CD14-positive monocyte (primary cell): ENCODE results near the gene GJC3. TPM values are rescaled to one million over a fixed set of nuclear protein-coding genes. Genes with fewer than 3 reads are reported as not detected.

ENCODE experiments used
- DNase-seq, 3 donors: peaks; one replicate each; pipeline ENCODE4 v3.0.0-alpha.2; 2011 to 2022
- H2AFZ ChIP-seq: 2 replicates; pipeline ENCODE4 v1.6.0; 2012; ENCODE audit warnings: mild to moderate bottlenecking, low read depth, low read length, inconsistent platforms; ENCODE audit not compliant: insufficient read depth, poor library complexity, severe bottlenecking
- H3K27ac ChIP-seq, 2 donors: 1 replicate in 1 of 2; 2 replicates in 1 of 2; pipeline ENCODE4 v1.5.1; 2012 to 2013; ENCODE audit warnings: low read length in 2 of 2, control low read depth in 1 of 2, inconsistent platforms in 1 of 2, low read depth in 1 of 2, mild to moderate bottlenecking in 1 of 2
- H3K27me3 ChIP-seq, 2 donors: one replicate each; pipeline versions ENCODE4 v1.6.0 to v1.6.1; 2011 to 2013; ENCODE audit warnings: low read length in 2 of 2; ENCODE audit not compliant: control insufficient read depth in 2 of 2, insufficient read depth in 2 of 2
- H3K36me3 ChIP-seq, 2 donors: replicated peaks in 1 of 2; 1 replicate in 1 of 2; 2 replicates in 1 of 2; pipeline versions ENCODE4 v1.5.1 to v1.6.1; 2012 to 2013; ENCODE audit warnings: low read length in 2 of 2, control low read depth in 1 of 2, inconsistent platforms in 1 of 2, mild to moderate bottlenecking in 1 of 2; ENCODE audit not compliant: insufficient read depth in 2 of 2, control insufficient read depth in 1 of 2
- H3K4me1 ChIP-seq, 2 donors: 1 replicate in 1 of 2; 2 replicates in 1 of 2; pipeline versions ENCODE4 v1.5.1 to v1.6.1; 2012 to 2013; ENCODE audit warnings: low read length in 2 of 2, control low read depth in 1 of 2, inconsistent platforms in 1 of 2, mild to moderate bottlenecking in 1 of 2, moderate library complexity in 1 of 2; ENCODE audit not compliant: insufficient read depth in 2 of 2, control insufficient read depth in 1 of 2
- H3K4me2 ChIP-seq: replicated peaks from 2 replicates; pipeline ENCODE3; 2012; ENCODE audit warnings: low read length, moderate library complexity, mild to moderate bottlenecking; ENCODE audit not compliant: poor library complexity, severe bottlenecking; ENCODE audit errors: extremely low read depth
- H3K4me3 ChIP-seq, 3 experiments: fragments of 200-600 bp in 1 of 3; sonication (generic) in 1 of 3; replicated peaks in 1 of 3; 1 replicate in 2 of 3; 2 replicates in 1 of 3; pipeline ENCODE4 v1.5.1; 2011 to 2013; ENCODE audit warnings: low read length in 3 of 3, mild to moderate bottlenecking in 3 of 3, control low read depth in 2 of 3, low read depth in 2 of 3, inconsistent platforms in 1 of 3, moderate library complexity in 1 of 3
- H3K79me2 ChIP-seq: 2 replicates; pipeline ENCODE4 v1.6.0; 2012; ENCODE audit warnings: mild to moderate bottlenecking, control low read depth, inconsistent platforms, low read length, moderate library complexity; ENCODE audit not compliant: insufficient read depth
- H3K9ac ChIP-seq: 2 replicates; pipeline ENCODE4 v1.6.0; 2017; ENCODE audit warnings: low read length, mild to moderate bottlenecking; ENCODE audit not compliant: insufficient read depth, poor library complexity, severe bottlenecking
- H3K9me3 ChIP-seq, 2 donors: replicated peaks in 1 of 2; 1 replicate in 1 of 2; 2 replicates in 1 of 2; pipeline versions ENCODE4 v1.5.1 to v1.6.1; 2012 to 2013; ENCODE audit warnings: low read length in 2 of 2, control low read depth in 1 of 2; ENCODE audit not compliant: control insufficient read depth in 1 of 2, insufficient read depth in 1 of 2
- H4K20me1 ChIP-seq: 2 replicates; pipeline ENCODE4 v1.6.0; 2012; ENCODE audit warnings: mild to moderate bottlenecking, low read length, control low read depth, moderate library complexity; ENCODE audit not compliant: insufficient read depth
- H3K27ac Mint-ChIP-seq, 7 donors: one replicate each; pipeline ENCODE4 v1.8.0; 2020; ENCODE audit warnings: mild to moderate bottlenecking in 7 of 7, mixed read lengths in 7 of 7, moderate library complexity in 6 of 7, inconsistent platforms in 2 of 7
- H3K27me3 Mint-ChIP-seq, 3 donors: one replicate each; pipeline ENCODE4 v1.8.0; 2021 to 2022; ENCODE audit warnings: low read depth in 3 of 3, mild to moderate bottlenecking in 3 of 3, mixed read lengths in 3 of 3, moderate library complexity in 3 of 3, inconsistent platforms in 1 of 3
- H3K36me3 Mint-ChIP-seq, 2 donors: one replicate each; pipeline ENCODE4 v1.8.0; 2020; ENCODE audit warnings: mixed read lengths in 2 of 2, inconsistent platforms in 1 of 2, mild to moderate bottlenecking in 1 of 2
- H3K4me1 Mint-ChIP-seq: one replicate; pipeline ENCODE4 v1.8.0; 2020; ENCODE audit warnings: mild to moderate bottlenecking, mixed read lengths
- H3K4me3 Mint-ChIP-seq, 2 donors: one replicate each; pipeline ENCODE4 v1.8.0; 2020; ENCODE audit warnings: mild to moderate bottlenecking in 2 of 2, mixed read lengths in 2 of 2, moderate library complexity in 1 of 2
- H3K9me3 Mint-ChIP-seq, 7 donors: one replicate each; pipeline ENCODE4 v1.8.0; 2020 to 2022; ENCODE audit warnings: mixed read lengths in 7 of 7, mild to moderate bottlenecking in 6 of 7, moderate library complexity in 6 of 7, inconsistent platforms in 2 of 7
- WGBS: methylation state at CpG from one replicate; pipeline ENCODE4 v1.1.5; 2013; ENCODE audit warnings: missing lambda C conversion rate; ENCODE audit not compliant: insufficient coverage; 5-methylcytosine and 5-hydroxymethylcytosine counted together
- intact Hi-C, 2 donors: fragments of 100-400 bp; cut with micrococcal nuclease; formaldehyde crosslinking; loops; one replicate each; pipeline versions ENCODE4 v1.15.0 to v1.15.1; 2023
- polyA plus RNA-seq, 3 donors: library from polyadenylated mRNA; depleted of rRNA in 1 of 3; unstranded in 2 of 3; stranded (reverse) in 1 of 3; fragments of 300-500 nt in 2 of 3; fragments of >200 nt in 1 of 3; fragmentation: Illumina TruSeq in 2 of 3; gene quantifications; 1 replicate in 2 of 3; 2 replicates in 1 of 3; pipeline ENCODE4 v1.2.3, GENCODE V29; 2012 to 2021
- TF ChIP-seq, protein P1 (sequence below): fragments of 200-600 bp; IDR thresholded peaks from one replicate; pipeline ENCODE4 v1.8.0; 2022; ENCODE audit warnings: antibody characterized with exemption, mild to moderate bottlenecking

Gene GJC3
- polyA plus RNA-seq, 3 donors, result not detected

DNA sequence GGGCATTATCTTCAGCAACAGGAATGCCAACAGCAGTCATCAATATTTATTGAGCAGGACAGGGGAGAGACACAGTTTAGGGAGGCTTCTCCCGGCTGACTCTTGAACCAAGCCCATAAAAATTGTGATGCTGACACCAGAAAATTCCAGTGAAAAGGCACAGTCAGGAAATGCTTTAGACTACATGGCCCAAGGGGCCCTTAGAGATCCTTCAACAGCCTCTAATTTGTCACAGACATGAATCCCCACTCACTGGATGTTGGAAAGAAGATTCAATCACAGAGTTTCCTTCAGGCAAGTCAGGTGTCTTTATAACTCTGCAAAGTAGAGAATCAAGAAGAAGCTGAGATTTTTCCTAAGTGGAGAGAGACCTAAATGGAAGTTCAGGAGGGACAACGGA is 1.2 kb downstream of the GJC3 start:
- TF ChIP-seq, protein P1, sequence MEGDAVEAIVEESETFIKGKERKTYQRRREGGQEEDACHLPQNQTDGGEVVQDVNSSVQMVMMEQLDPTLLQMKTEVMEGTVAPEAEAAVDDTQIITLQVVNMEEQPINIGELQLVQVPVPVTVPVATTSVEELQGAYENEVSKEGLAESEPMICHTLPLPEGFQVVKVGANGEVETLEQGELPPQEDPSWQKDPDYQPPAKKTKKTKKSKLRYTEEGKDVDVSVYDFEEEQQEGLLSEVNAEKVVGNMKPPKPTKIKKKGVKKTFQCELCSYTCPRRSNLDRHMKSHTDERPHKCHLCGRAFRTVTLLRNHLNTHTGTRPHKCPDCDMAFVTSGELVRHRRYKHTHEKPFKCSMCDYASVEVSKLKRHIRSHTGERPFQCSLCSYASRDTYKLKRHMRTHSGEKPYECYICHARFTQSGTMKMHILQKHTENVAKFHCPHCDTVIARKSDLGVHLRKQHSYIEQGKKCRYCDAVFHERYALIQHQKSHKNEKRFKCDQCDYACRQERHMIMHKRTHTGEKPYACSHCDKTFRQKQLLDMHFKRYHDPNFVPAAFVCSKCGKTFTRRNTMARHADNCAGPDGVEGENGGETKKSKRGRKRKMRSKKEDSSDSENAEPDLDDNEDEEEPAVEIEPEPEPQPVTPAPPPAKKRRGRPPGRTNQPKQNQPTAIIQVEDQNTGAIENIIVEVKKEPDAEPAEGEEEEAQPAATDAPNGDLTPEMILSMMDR, result no peak
- peaks cover 22 to 36% (median 28%) of the 10 kb centered on the region in 3 donors for H3K27me3 Mint-ChIP-seq
- no peaks in the 10 kb centered on the region for H4K20me1 ChIP-seq
- H3K27me3 ChIP-seq, result peaks cover 24 to 26% of the 10 kb centered on the region in 2 donors
- no peak overlapping the region for H3K4me2 ChIP-seq
- no peak for DNase-seq
- peaks cover 8% of the 10 kb centered on the region in 2 donors for H3K4me1 ChIP-seq
- peak overlapping the region; percentile 38 for H2AFZ ChIP-seq
- no peak overlapping the region for H3K27ac Mint-ChIP-seq
- no peak overlapping the region for H3K9ac ChIP-seq
- H3K36me3 Mint-ChIP-seq, result no peaks in the 10 kb centered on the region
- H3K79me2 ChIP-seq, result no peaks in the 10 kb centered on the region
- no peak overlapping the region for H3K4me3 Mint-ChIP-seq
- no peaks in the 10 kb centered on the region for H3K9me3 ChIP-seq
- 100% methylated on average over 1 of the region's 2 CpGs for WGBS
- H3K27ac ChIP-seq, result no peak overlapping the region
- H3K36me3 ChIP-seq, result no peaks in the 10 kb centered on the region
- intact Hi-C loops, result no loop called here
- H3K9me3 Mint-ChIP-seq, result peaks cover 0 to 1% (median 0%) of the 10 kb centered on the region in 7 donors
- peaks cover 10% of the 10 kb centered on the region for H3K4me1 Mint-ChIP-seq
- H3K4me3 ChIP-seq, result no peak overlapping the region

DNA sequence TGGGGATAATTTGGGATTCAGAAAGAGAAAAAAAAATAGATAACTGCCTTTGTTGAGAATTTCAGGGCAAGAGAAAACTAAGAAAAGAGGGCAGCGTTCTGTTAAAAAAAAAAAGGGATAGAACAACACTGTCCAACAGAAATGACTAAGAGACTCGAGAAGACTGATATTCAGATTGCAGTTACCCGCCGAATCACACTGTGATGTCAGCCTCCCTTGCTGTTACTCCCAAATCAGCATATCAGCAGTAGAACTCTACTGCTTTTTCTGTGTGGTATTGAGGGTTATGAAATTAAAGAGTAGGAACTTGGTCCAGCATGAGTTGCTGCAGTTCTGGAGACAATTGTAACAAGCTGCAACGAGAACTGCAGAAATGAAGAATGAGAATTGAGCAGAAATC is 1.9 kb downstream of the GJC3 start:
- DNase-seq, result no peak
- no peak overlapping the region for H3K4me3 ChIP-seq
- TF ChIP-seq, protein P1, result no peak
- Mint-ChIP-seq H3K9me3 (peaks cover 0 to 1% (median 0%) of the 10 kb centered on the region in 7 donors), H3K27ac (no peak overlapping the region), H3K4me1 (peaks cover 10% of the 10 kb centered on the region), H3K27me3 (peaks cover 22 to 35% (median 28%) of the 10 kb centered on the region in 3 donors), H3K36me3 (no peaks in the 10 kb centered on the region), H3K4me3 (no peak overlapping the region)
- no peak overlapping the region for H3K9ac ChIP-seq
- H3K4me1 ChIP-seq, result peaks cover 8% of the 10 kb centered on the region in 2 donors
- H3K27me3 ChIP-seq, result peaks cover 24 to 26% of the 10 kb centered on the region in 2 donors
- WGBS, result 100% methylated on average over 2 of the region's 5 CpGs
- no peaks in the 10 kb centered on the region for H3K79me2 ChIP-seq
- H3K36me3 ChIP-seq, result no peaks in the 10 kb centered on the region
- H2AFZ ChIP-seq, result peak overlapping the region; percentile 38
- no peak overlapping the region for H3K27ac ChIP-seq
- intact Hi-C loops, result no loop called here
- H3K4me2 ChIP-seq, result no peak overlapping the region
- no peaks in the 10 kb centered on the region for H3K9me3 ChIP-seq
- no peaks in the 10 kb centered on the region for H4K20me1 ChIP-seq
